Suprapubic skin (tissue), 4 donors: ENCODE results near the gene ARHGAP22. TPM values are rescaled to one million over a fixed set of nuclear protein-coding genes. Genes with fewer than 3 reads are reported as not detected.

ENCODE experiments used
- DNase-seq, 2 donors: peaks; one replicate each; pipeline ENCODE4 v3.0.0-alpha.2; 2019; ENCODE audit warnings: low spot score in 2 of 2
- H3K27ac ChIP-seq: fragments of 200-600 bp; sonication (generic); one replicate; pipeline ENCODE4 v1.5.1; 2019
- H3K27me3 ChIP-seq: fragments of 200-600 bp; sonication (generic); one replicate; pipeline ENCODE4 v1.5.1; 2019
- H3K36me3 ChIP-seq: fragments of 200-600 bp; sonication (generic); one replicate; pipeline ENCODE4 v1.5.1; 2019
- H3K4me1 ChIP-seq: fragments of 200-600 bp; sonication (generic); one replicate; pipeline ENCODE4 v1.5.1; 2019
- H3K4me3 ChIP-seq: fragments of 200-600 bp; sonication (generic); one replicate; pipeline ENCODE4 v1.5.1; 2019; ENCODE audit warnings: mild to moderate bottlenecking
- H3K9me3 ChIP-seq: fragments of 200-600 bp; sonication (generic); one replicate; pipeline ENCODE4 v1.5.1; 2019
- CTCF ChIP-seq, 2 donors: fragments of 200-600 bp in 1 of 2; fragments of 450-650 bp in 1 of 2; sonication (generic) in 1 of 2; IDR thresholded peaks; one replicate each; pipeline ENCODE4 v1.5.1; 2016 to 2019; ENCODE audit warnings: antibody characterized with exemption in 2 of 2, mild to moderate bottlenecking in 1 of 2, moderate library complexity in 1 of 2
- EP300 ChIP-seq: sonication (generic); formaldehyde crosslinking; IDR thresholded peaks from one replicate; pipeline ENCODE4 v1.6.1; 2017; ENCODE audit warnings: antibody characterized with exemption
- POLR2A ChIP-seq, 2 donors: fragments of 450-650 bp; IDR thresholded peaks; one replicate each; pipeline ENCODE4 v1.6.1; 2017; ENCODE audit warnings: antibody characterized with exemption in 2 of 2, mild to moderate bottlenecking in 2 of 2, moderate library complexity in 2 of 2
- POLR2AphosphoS5 ChIP-seq, 3 donors: sonication (generic); formaldehyde crosslinking; IDR thresholded peaks; one replicate each; pipeline ENCODE4 v1.6.1; 2017; ENCODE audit warnings: antibody characterized with exemption in 3 of 3
- WGBS: methylation state at CpG from one replicate; pipeline ENCODE4 v1.1.5; 2018; 5-methylcytosine and 5-hydroxymethylcytosine counted together
- total RNA-seq, 4 donors: library from RNA; depleted of rRNA; stranded (reverse); fragments of >200 nt; gene quantifications; one replicate each; pipeline ENCODE4 v1.1.0, GENCODE V29; 2016

The ARHGAP22 gene
- total RNA-seq, 4 donors from 2014 or later = 0.98 to 7.2 (median 2.2) TPM

- Histone ChIP-seq H3K4me3 (no peak overlapping the region), H3K4me1 (peaks cover 6% of the 10 kb centered on the region), H3K27ac (no peak overlapping the region), H3K27me3 (peaks cover 6% of the 10 kb centered on the region), H3K9me3 (no peaks in the 10 kb centered on the region), H3K36me3 (no peaks in the 10 kb centered on the region)
- no peak for DNase-seq
- TF ChIP-seq POLR2AphosphoS5 (IDR thresholded peaks at IDR 0.05) (no peak), CTCF (IDR thresholded peaks at IDR 0.05) (no peak), EP300 (no peak), POLR2A (IDR thresholded peaks at IDR 0.05) (no peak)
- WGBS = 50% methylated on average over 8 of the region's 8 CpGs
Measured at GRCh38 chr10:48579251-48579960, 25.5 kb downstream of the ARHGAP22 start.

- H3K9me3 ChIP-seq = no peaks in the 10 kb centered on the region
- H3K4me3 ChIP-seq = no peak overlapping the region
- H3K27me3 ChIP-seq = peaks cover 6% of the 10 kb centered on the region
- H3K27ac ChIP-seq = no peak overlapping the region
- DNase-seq = no peak
- no peak for TF ChIP-seq EP300
- TF ChIP-seq CTCF (IDR thresholded peaks at IDR 0.05) = no peak
- TF ChIP-seq POLR2A (IDR thresholded peaks at IDR 0.05) = no peak
- H3K4me1 ChIP-seq = peaks cover 6% of the 10 kb centered on the region
- H3K36me3 ChIP-seq = no peaks in the 10 kb centered on the region
- 62% methylated on average over 5 of the region's 5 CpGs for WGBS
Measured at GRCh38 chr10:48577158-48577557, 27.7 kb downstream of the ARHGAP22 start.

- no peak overlapping the region for H3K27ac ChIP-seq
- H3K9me3 ChIP-seq = no peaks in the 10 kb centered on the region
- TF ChIP-seq CTCF (IDR thresholded peaks at IDR 0.05) (no peak), POLR2A (IDR thresholded peaks at IDR 0.05) (no peak), EP300 (no peak), POLR2AphosphoS5 (IDR thresholded peaks at IDR 0.05) (no peak)
- peaks cover 6% of the 10 kb centered on the region for H3K27me3 ChIP-seq
- DNase-seq = no peak
- H3K4me1 ChIP-seq = peaks cover 6% of the 10 kb centered on the region
- WGBS = 83% methylated on average over 2 of the region's 2 CpGs
- H3K4me3 ChIP-seq = no peak overlapping the region
- H3K36me3 ChIP-seq = no peaks in the 10 kb centered on the region
Measured at GRCh38 chr10:48576501-48576900, 28.4 kb downstream of the ARHGAP22 start.

- TF ChIP-seq POLR2A (IDR thresholded peaks at IDR 0.05) (no peak), POLR2AphosphoS5 (IDR thresholded peaks at IDR 0.05) (no peak), EP300 (no peak), CTCF (IDR thresholded peaks at IDR 0.05) (no peak)
- Histone ChIP-seq H3K36me3 (no peaks in the 10 kb centered on the region), H3K4me1 (peaks cover 6% of the 10 kb centered on the region), H3K27ac (no peak overlapping the region), H3K9me3 (no peaks in the 10 kb centered on the region), H3K27me3 (peaks cover 6% of the 10 kb centered on the region), H3K4me3 (no peak overlapping the region)
- 97% methylated on average over 4 of the region's 4 CpGs for WGBS
- no peak for DNase-seq
Measured at GRCh38 chr10:48575901-48576300, 29.0 kb downstream of the ARHGAP22 start.

GRCh38 chr10:48574817-48575380, 30.0 kb downstream of the ARHGAP22 start:
- H3K27ac ChIP-seq = no peak overlapping the region
- TF ChIP-seq EP300 (no peak), POLR2AphosphoS5 (IDR thresholded peaks at IDR 0.05) (no peak), CTCF (IDR thresholded peaks at IDR 0.05) (no peak), POLR2A (IDR thresholded peaks at IDR 0.05) (no peak)
- peaks cover under 1% of the 10 kb centered on the region for H3K27me3 ChIP-seq
- 72% methylated on average over 6 of the region's 6 CpGs for WGBS
- peaks cover 6% of the 10 kb centered on the region for H3K4me1 ChIP-seq
- DNase-seq = no peak
- H3K4me3 ChIP-seq = no peak overlapping the region
- H3K36me3 ChIP-seq = no peaks in the 10 kb centered on the region
- H3K9me3 ChIP-seq = no peaks in the 10 kb centered on the region
